Measurements from ENCODE around the gene C16orf74. TPM values are rescaled to one million over a fixed set of nuclear protein-coding genes. Genes with fewer than 3 reads are reported as not detected.
A peak's percentile ranks its signal among the peaks of the same experiment; 100 is the strongest.

The C16orf74 gene
- total and polyA plus RNA-seq, 8 donors, result 0.37 to 1.3 (median 0.72) TPM

- H3K4me3 ChIP-seq, result no peak overlapping the region
- DNase-seq (no peak), ATAC-seq (peak in 3 of 4 donors; percentile 31 to 57 (median 56)), FAIRE-seq (no peak)
- intact Hi-C loops (cut with DNase I), result no loop called here
- H3K27me3 ChIP-seq, result no peaks in the 10 kb centered on the region
- 84 to 90% methylated on average over 20 of the region's 20 CpGs for WGBS, 2 donors
- TF ChIP-seq CTCF (IDR thresholded peaks at IDR 0.05), result no peak
- no peaks in the 10 kb centered on the region for H3K4me1 ChIP-seq
- no peaks in the 10 kb centered on the region for H3K36me3 ChIP-seq
- H3K9me3 ChIP-seq, result no peaks in the 10 kb centered on the region
- H3K27ac ChIP-seq, result no peak overlapping the region
These were observed 45.7 kb downstream of the C16orf74 start for GRCh38 chr16:85704900-85705846.

GRCh38 chr16:85704011-85704410, 46.9 kb downstream of the C16orf74 start:
- DNase-seq (no peak), FAIRE-seq (no peak), ATAC-seq (no peak)
- Histone ChIP-seq H3K9me3 (no peaks in the 10 kb centered on the region), H3K36me3 (no peaks in the 10 kb centered on the region), H3K27ac (no peak overlapping the region), H3K27me3 (no peaks in the 10 kb centered on the region), H3K4me3 (no peak overlapping the region), H3K4me1 (no peaks in the 10 kb centered on the region)
- 92 to 94% methylated on average over 10 to 11 of the region's 11 CpGs for WGBS, 2 donors
- intact Hi-C loops (cut with DNase I), result no loop called here
- no peak for TF ChIP-seq CTCF (IDR thresholded peaks at IDR 0.05)

GRCh38 chr16:85699628-85700027, 51.3 kb downstream of the C16orf74 start:
- intact Hi-C loops (cut with DNase I), result no loop called here
- no peak for TF ChIP-seq CTCF (IDR thresholded peaks at IDR 0.05)
- Histone ChIP-seq H3K27ac (no peak overlapping the region), H3K36me3 (no peaks in the 10 kb centered on the region), H3K9me3 (no peaks in the 10 kb centered on the region), H3K4me3 (no peak overlapping the region), H3K4me1 (no peaks in the 10 kb centered on the region), H3K27me3 (no peaks in the 10 kb centered on the region)
- DNase-seq, result no peak
- FAIRE-seq, result no peak
- ATAC-seq, result peak in 3 of 4 donors; percentile 47 to 72 (median 55)
- 60 to 72% methylated on average over 7 of the region's 7 CpGs for WGBS, 2 donors

- ATAC-seq, result no peak
- FAIRE-seq, result no peak
- no peak for DNase-seq
- no peaks in the 10 kb centered on the region for H3K27me3 ChIP-seq
- intact Hi-C loops (cut with DNase I), result no loop called here
- no peak overlapping the region for H3K27ac ChIP-seq
- H3K36me3 ChIP-seq, result no peaks in the 10 kb centered on the region
- no peaks in the 10 kb centered on the region for H3K4me1 ChIP-seq
- no peaks in the 10 kb centered on the region for H3K9me3 ChIP-seq
- WGBS, 2 donors, result 82 to 83% methylated on average over 11 to 12 of the region's 12 CpGs
- no peak for TF ChIP-seq CTCF (IDR thresholded peaks at IDR 0.05)
- no peak overlapping the region for H3K4me3 ChIP-seq
These were observed 51.8 kb downstream of the C16orf74 start for GRCh38 chr16:85698935-85699558.

Measured in pancreas (tissue), 10 donors.